ENCODE measurements around the gene SLC7A8. TPM values are rescaled to one million over a fixed set of nuclear protein-coding genes. Genes with fewer than 3 reads are reported as not detected.

SLC7A8 gene
- total RNA-seq, 1 experiment from 2014 or later, result 77.9 TPM

DNA sequence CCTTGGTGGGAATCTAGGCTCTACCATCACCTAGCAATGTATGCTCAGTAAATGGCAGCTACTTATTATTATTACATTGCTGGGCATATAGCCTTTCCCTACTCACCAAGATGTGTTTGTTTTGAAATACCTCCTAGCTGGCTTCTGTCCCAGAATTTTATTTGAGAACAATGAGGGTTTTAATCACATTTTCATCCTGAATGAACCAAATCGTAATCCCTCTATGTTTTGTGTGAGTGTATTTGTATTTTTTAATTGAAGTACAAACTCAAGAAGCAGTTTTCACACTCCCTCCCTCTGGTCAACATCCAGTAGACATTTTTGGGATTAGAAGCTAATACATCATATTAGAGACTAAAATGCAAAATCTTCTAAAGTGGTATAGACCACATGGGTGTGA lies 7.6 kb downstream of the SLC7A8 start:
- Histone ChIP-seq H3K23me2 (ENCODE audit: insufficient read length, low read depth, low read length, poor library complexity, severe bottlenecking) (no peaks in the 10 kb centered on the region), H3K79me2 (ENCODE audit: insufficient read depth, low read length) (peaks cover 16% of the 10 kb centered on the region; the same call in 1 of the 2 replicates), H3K56ac (ENCODE audit: insufficient read length, low read depth, low read length) (no peak overlapping the region), H2BK20ac (ENCODE audit: low read depth, low read length, poor library complexity, severe bottlenecking) (no peak overlapping the region), H3K4ac (ENCODE audit: low read depth, low read length) (no peak overlapping the region), H2AFZ (ENCODE audit: low read length) (no peak overlapping the region), H4K5ac (ENCODE audit: insufficient read length, low read depth, low read length) (no peak overlapping the region), H3K14ac (ENCODE audit: insufficient read depth, low read length) (no peak overlapping the region), H2BK120ac (ENCODE audit: low read depth, low read length, poor library complexity, severe bottlenecking) (no peak overlapping the region), H2AK5ac (ENCODE audit: insufficient read length, low read length) (no peak overlapping the region), H3K18ac (ENCODE audit: insufficient read length, low read depth, low read length) (no peak overlapping the region), H3K4me2 (ENCODE audit: insufficient read depth, insufficient read length, low read length) (no peak overlapping the region), H2BK12ac (ENCODE audit: insufficient read length, low read depth, low read length) (peak overlapping the region; percentile 33), H3T11ph (ENCODE audit: low read length) (no peak overlapping the region), H4K91ac (ENCODE audit: insufficient read length, low read depth, low read length) (no peak overlapping the region), H2BK5ac (ENCODE audit: insufficient read length, low read length) (no peak overlapping the region), H3K23ac (ENCODE audit: insufficient read length, low read depth, low read length) (no peak overlapping the region), H3K79me1 (ENCODE audit: insufficient read depth, low read depth, low read length, poor library complexity, severe bottlenecking) (peaks cover 5% of the 10 kb centered on the region), H4K8ac (replicated peaks; ENCODE audit: insufficient read length, low read depth, low read length) (no peak overlapping the region), H3K9me3 (ENCODE audit: control insufficient read depth, low read depth, low read length) (no peaks in the 10 kb centered on the region), H2BK15ac (ENCODE audit: low read depth, low read length) (no peak overlapping the region), H3K27me3 (ENCODE audit: insufficient read depth, low read length) (no peaks in the 10 kb centered on the region), H3K9ac (ENCODE audit: extremely low read depth, insufficient read length, low read length) (no peak overlapping the region), H3K27ac (ENCODE audit: insufficient read length, low read depth, low read length) (no peak overlapping the region), H3K4me1 (ENCODE audit: insufficient read depth, low read length) (peaks cover 7% of the 10 kb centered on the region; the same call in 1 of the 2 replicates), H4K20me1 (ENCODE audit: control insufficient read depth, insufficient read depth, insufficient read length) (no peaks in the 10 kb centered on the region)
- Mint-ChIP-seq H3K27me3 (ENCODE audit: low read depth) (no peaks in the 10 kb centered on the region), H3K9me3 (no peaks in the 10 kb centered on the region), H3K36me3 (ENCODE audit: insufficient read depth in 1 of 3, low read depth in 3 of 3) (peaks cover 5 to 28% (median 22%) of the 10 kb centered on the region in 3 experiments; a peak in 6 of 7 replicates), H3K4me1 (peaks cover 48 to 54% of the 10 kb centered on the region in 2 experiments), H3K27ac (peak overlapping the region in 1 of 3 experiments; percentile 50; a peak in 1 of 7 replicates), H3K4me3 (no peak overlapping the region; a peak in 1 of 5 replicates)
- TF ChIP-seq, protein P1, sequence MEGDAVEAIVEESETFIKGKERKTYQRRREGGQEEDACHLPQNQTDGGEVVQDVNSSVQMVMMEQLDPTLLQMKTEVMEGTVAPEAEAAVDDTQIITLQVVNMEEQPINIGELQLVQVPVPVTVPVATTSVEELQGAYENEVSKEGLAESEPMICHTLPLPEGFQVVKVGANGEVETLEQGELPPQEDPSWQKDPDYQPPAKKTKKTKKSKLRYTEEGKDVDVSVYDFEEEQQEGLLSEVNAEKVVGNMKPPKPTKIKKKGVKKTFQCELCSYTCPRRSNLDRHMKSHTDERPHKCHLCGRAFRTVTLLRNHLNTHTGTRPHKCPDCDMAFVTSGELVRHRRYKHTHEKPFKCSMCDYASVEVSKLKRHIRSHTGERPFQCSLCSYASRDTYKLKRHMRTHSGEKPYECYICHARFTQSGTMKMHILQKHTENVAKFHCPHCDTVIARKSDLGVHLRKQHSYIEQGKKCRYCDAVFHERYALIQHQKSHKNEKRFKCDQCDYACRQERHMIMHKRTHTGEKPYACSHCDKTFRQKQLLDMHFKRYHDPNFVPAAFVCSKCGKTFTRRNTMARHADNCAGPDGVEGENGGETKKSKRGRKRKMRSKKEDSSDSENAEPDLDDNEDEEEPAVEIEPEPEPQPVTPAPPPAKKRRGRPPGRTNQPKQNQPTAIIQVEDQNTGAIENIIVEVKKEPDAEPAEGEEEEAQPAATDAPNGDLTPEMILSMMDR (conservative IDR thresholded peaks at IDR 0.05), result no peak
- WGBS (ENCODE audit: extremely low coverage, insufficient read length, low lambda C conversion rate), result no CpG with 5 or more reads among the region's 1 CpG
- DNase-seq, result no peak

Measured in H9 (cell line).